HAP-1 (cell line): ENCODE results near the gene MCF2L2.

Experiments used
- DNase-seq, 2 experiments: peaks; one replicate each; pipeline ENCODE4 v3.0.0-alpha.2; 2016 to 2020; ENCODE audit warnings: low spot score in 2 of 2
- H3K27me3 ChIP-seq: fragments of 250-450 bp; sonication (Bioruptor Pico); 2 replicates; pipeline ENCODE4 v1.5.1; 2020; ENCODE audit warnings: low read depth, mild to moderate bottlenecking, moderate library complexity
- H3K36me3 ChIP-seq: fragments of 250-450 bp; sonication (Bioruptor Pico); replicated peaks from 2 replicates; pipeline ENCODE4 v1.5.1; 2020; ENCODE audit warnings: mild to moderate bottlenecking
- H3K4me1 ChIP-seq: fragments of 250-450 bp; sonication (Bioruptor Pico); 2 replicates; pipeline ENCODE4 v1.5.1; 2020; ENCODE audit warnings: mild to moderate bottlenecking
- H3K4me3 ChIP-seq: fragments of 250-450 bp; sonication (Bioruptor Pico); 2 replicates; pipeline ENCODE4 v1.5.1; 2020; ENCODE audit warnings: mild to moderate bottlenecking, moderate library complexity
- H3K9me3 ChIP-seq: fragments of 250-450 bp; sonication (Bioruptor Pico); 2 replicates; pipeline ENCODE4 v1.5.1; 2020; ENCODE audit warnings: mild to moderate bottlenecking, moderate library complexity
- in situ Hi-C: fragments of 300-500 bp; cut with MboI; formaldehyde crosslinking; loops from 3 replicates; pipeline ENCODE4 v1.14.3; 2020; ENCODE audit warnings: low sequenced_read_pairs, inconsistent platforms, mixed read lengths

MCF2L2 gene

GRCh38 chr3:183329543-183329942 lies 98.9 kb downstream of the MCF2L2 start:
- Histone ChIP-seq H3K9me3 (no peaks in the 10 kb centered on the region), H3K4me3 (no peak overlapping the region), H3K4me1 (peaks cover 13% of the 10 kb centered on the region), H3K36me3 (no peaks in the 10 kb centered on the region), H3K27me3 (no peaks in the 10 kb centered on the region)
- in situ Hi-C loops: no loop called here
- DNase-seq: no peak

DNA sequence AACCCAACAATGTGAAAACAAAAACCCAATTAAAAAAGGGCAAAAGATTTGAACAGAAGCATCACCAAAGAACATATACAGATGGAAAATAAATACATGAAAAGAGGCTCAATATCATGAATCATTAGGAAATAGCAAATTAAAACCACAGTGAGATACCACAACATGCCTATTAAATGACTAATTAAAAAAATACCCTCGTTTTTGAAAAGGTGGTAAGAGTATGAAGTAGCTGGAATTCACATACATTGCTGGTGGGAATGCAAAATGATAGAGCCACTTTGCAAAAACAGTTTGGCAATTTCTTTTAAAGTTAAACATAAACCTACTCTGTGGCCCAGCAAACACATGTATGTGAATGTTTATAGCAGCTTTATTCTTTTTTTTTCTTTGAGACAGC lies 99.6 kb downstream of the MCF2L2 start:
- no peak for DNase-seq
- Histone ChIP-seq H3K4me1 (peaks cover 13% of the 10 kb centered on the region), H3K27me3 (no peaks in the 10 kb centered on the region), H3K36me3 (no peaks in the 10 kb centered on the region), H3K9me3 (no peaks in the 10 kb centered on the region), H3K4me3 (no peak overlapping the region)
- in situ Hi-C loops: no loop called here

DNA sequence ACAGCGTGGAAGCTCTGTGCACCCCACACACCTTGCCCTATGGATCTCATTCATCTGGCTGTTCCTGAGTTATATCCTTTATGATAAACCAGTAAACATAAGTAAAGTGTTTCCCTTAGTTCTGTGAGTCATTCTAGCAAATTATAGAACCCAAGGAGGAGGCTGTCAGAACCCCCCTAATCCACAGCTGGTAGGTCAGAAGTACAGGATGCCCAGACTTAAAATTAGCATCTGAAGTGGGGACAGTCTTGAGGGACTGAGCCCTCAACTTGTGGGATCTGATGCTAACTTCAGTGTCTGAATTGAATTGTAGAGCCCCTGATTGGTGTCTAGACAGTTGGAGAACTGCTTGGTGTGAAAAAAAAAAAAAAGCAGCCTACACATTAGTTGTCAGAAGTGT lies 100.3 kb downstream of the MCF2L2 start:
- Histone ChIP-seq H3K27me3 (no peaks in the 10 kb centered on the region), H3K9me3 (no peaks in the 10 kb centered on the region), H3K36me3 (no peaks in the 10 kb centered on the region), H3K4me1 (peaks cover 13% of the 10 kb centered on the region), H3K4me3 (no peak overlapping the region)
- no peak for DNase-seq
- in situ Hi-C loops: no loop called here

DNA sequence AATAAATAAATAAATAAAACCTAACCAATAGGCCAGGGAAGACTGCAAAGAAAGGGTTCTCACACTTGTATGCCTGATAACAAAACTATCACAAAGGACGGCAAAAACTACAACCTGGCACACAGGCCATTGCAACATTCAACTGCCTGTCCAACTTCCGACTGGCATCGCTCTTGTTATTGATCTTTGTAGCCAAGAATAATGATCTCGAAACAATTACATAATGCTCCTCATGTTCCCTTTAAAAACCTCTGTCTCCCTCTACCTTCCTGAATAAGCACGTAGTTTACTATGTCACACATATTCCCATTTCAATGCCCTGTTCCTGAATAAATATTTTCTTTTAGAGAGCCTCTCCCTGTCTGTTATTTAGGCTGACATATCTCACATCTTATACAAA lies 101.1 kb downstream of the MCF2L2 start:
- no peaks in the 10 kb centered on the region for H3K36me3 ChIP-seq
- no peaks in the 10 kb centered on the region for H3K27me3 ChIP-seq
- peaks cover 13% of the 10 kb centered on the region for H3K4me1 ChIP-seq
- H3K4me3 ChIP-seq: no peak overlapping the region
- H3K9me3 ChIP-seq: no peaks in the 10 kb centered on the region
- DNase-seq: no peak
- in situ Hi-C loops: no loop called here

- Histone ChIP-seq H3K4me3 (no peak overlapping the region), H3K27me3 (no peaks in the 10 kb centered on the region), H3K4me1 (peaks cover 3% of the 10 kb centered on the region), H3K9me3 (no peaks in the 10 kb centered on the region), H3K36me3 (no peaks in the 10 kb centered on the region)
- in situ Hi-C loops: no loop called here
- DNase-seq: no peak
These were observed 104.3 kb downstream of the MCF2L2 start for GRCh38 chr3:183324083-183324482.

DNA sequence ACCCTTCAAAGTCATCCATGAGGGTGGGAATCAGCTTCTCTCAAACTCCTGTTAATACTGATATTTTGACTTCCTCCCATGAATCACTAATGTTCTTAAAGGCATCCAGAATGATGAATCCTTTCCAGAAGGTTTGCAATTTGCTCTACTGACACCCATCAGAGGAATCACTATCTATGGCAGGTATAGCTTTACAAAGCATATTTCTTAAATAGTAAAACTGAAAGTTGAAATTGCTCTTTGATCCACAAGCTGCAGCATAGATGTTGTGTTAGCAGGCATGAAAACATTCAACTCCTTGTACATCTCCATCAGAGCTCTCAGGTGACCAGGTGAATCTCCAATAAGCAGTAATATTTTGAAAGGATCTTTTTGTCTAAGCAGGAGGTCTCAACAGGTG lies 109.0 kb downstream of the MCF2L2 start:
- no peak overlapping the region for H3K4me3 ChIP-seq
- no peaks in the 10 kb centered on the region for H3K27me3 ChIP-seq
- peaks cover 11% of the 10 kb centered on the region for H3K4me1 ChIP-seq
- H3K9me3 ChIP-seq: no peaks in the 10 kb centered on the region
- in situ Hi-C loops: no loop called here
- no peak for DNase-seq
- no peaks in the 10 kb centered on the region for H3K36me3 ChIP-seq

GRCh38 chr3:183318877-183319276 lies 109.5 kb downstream of the MCF2L2 start:
- in situ Hi-C loops: no loop called here

GRCh38 chr3:183317886-183318865 lies 110.2 kb downstream of the MCF2L2 start:
- H3K4me1 ChIP-seq: peaks cover 11% of the 10 kb centered on the region
- no peaks in the 10 kb centered on the region for H3K36me3 ChIP-seq
- no peaks in the 10 kb centered on the region for H3K9me3 ChIP-seq
- DNase-seq: no peak
- in situ Hi-C loops: no loop called here
- H3K4me3 ChIP-seq: no peak overlapping the region
- H3K27me3 ChIP-seq: no peaks in the 10 kb centered on the region

More at GRCh38 chr3:183318877-183319276, 109.5 kb downstream of the MCF2L2 start:
- H3K9me3 ChIP-seq: no peaks in the 10 kb centered on the region
- H3K27me3 ChIP-seq: no peaks in the 10 kb centered on the region
- peak; percentile 61 to 82 for DNase-seq
- H3K4me3 ChIP-seq: no peak overlapping the region
- peaks cover 11% of the 10 kb centered on the region for H3K4me1 ChIP-seq
- H3K36me3 ChIP-seq: no peaks in the 10 kb centered on the region

GRCh38 chr3:183317271-183317670 lies 111.1 kb downstream of the MCF2L2 start:
- no peak for DNase-seq
- no peaks in the 10 kb centered on the region for H3K36me3 ChIP-seq
- in situ Hi-C loops: no loop called here
- H3K9me3 ChIP-seq: no peaks in the 10 kb centered on the region
- no peak overlapping the region for H3K4me3 ChIP-seq
- no peaks in the 10 kb centered on the region for H3K27me3 ChIP-seq
- H3K4me1 ChIP-seq: peaks cover 11% of the 10 kb centered on the region

DNA sequence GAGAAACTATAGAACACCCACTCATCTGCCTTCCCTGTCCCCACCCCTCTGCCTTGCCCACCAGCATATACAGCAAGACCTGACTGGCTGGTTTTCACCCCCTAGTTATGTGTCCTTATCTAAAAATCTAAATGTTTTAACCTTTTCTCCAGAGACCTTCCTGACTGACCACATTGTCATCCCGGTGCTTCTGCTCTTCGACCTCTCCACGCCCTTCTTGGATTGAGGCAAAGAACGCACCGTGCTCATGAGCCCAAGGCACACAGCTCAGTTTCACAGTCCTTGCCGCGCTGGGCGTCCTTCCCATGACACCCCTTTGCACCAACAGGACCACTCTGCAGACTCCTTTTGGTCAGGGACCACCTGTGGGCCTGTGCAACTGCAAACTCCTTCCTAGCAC lies 112.7 kb downstream of the MCF2L2 start:
- H3K4me3 ChIP-seq: no peak overlapping the region
- DNase-seq: no peak
- no peaks in the 10 kb centered on the region for H3K36me3 ChIP-seq
- peaks cover 11% of the 10 kb centered on the region for H3K4me1 ChIP-seq
- H3K9me3 ChIP-seq: no peaks in the 10 kb centered on the region
- H3K27me3 ChIP-seq: no peaks in the 10 kb centered on the region
- in situ Hi-C loops: no loop called here

GRCh38 chr3:183313764-183314163 lies 114.7 kb downstream of the MCF2L2 start:
- in situ Hi-C loops: no loop called here
- H3K9me3 ChIP-seq: no peaks in the 10 kb centered on the region
- no peak for DNase-seq
- no peaks in the 10 kb centered on the region for H3K27me3 ChIP-seq
- no peaks in the 10 kb centered on the region for H3K36me3 ChIP-seq
- peaks cover 7% of the 10 kb centered on the region for H3K4me1 ChIP-seq
- no peak overlapping the region for H3K4me3 ChIP-seq

DNA sequence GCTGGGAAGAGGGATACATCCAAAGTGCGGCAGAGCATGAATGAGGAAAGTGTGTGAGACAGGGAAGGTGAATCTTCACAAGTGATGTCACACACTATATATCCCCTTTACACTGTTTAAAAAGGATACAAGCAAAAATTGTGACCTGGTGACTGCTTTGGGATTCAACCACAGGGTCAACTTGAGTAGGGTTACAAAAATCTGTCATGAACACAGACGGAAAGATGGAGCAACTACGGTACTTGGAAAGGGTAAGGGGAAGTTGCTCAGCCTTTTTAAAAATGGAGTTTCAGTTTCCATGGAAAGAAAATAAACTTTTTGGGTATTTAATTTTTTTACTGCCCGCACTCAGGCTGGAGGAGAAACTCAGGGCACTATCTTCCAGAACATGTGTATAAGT lies 115.1 kb downstream of the MCF2L2 start:
- Histone ChIP-seq H3K27me3 (no peaks in the 10 kb centered on the region), H3K36me3 (no peaks in the 10 kb centered on the region), H3K4me1 (peaks cover 3% of the 10 kb centered on the region), H3K4me3 (no peak overlapping the region), H3K9me3 (no peaks in the 10 kb centered on the region)
- in situ Hi-C loops: no loop called here
- no peak for DNase-seq

GRCh38 chr3:183312433-183312832 lies 116.0 kb downstream of the MCF2L2 start:
- H3K4me3 ChIP-seq: no peak overlapping the region
- in situ Hi-C loops: no loop called here
- H3K9me3 ChIP-seq: no peaks in the 10 kb centered on the region
- H3K36me3 ChIP-seq: no peaks in the 10 kb centered on the region
- no peaks in the 10 kb centered on the region for H3K27me3 ChIP-seq
- H3K4me1 ChIP-seq: no peaks in the 10 kb centered on the region
- DNase-seq: no peak

- in situ Hi-C loops: no loop called here
- no peaks in the 10 kb centered on the region for H3K36me3 ChIP-seq
- no peaks in the 10 kb centered on the region for H3K4me1 ChIP-seq
- H3K4me3 ChIP-seq: no peak overlapping the region
- no peaks in the 10 kb centered on the region for H3K27me3 ChIP-seq
- no peak for DNase-seq
- no peaks in the 10 kb centered on the region for H3K9me3 ChIP-seq
These were observed 117.5 kb downstream of the MCF2L2 start for GRCh38 chr3:183310936-183311335.
